ENCODE results near the gene CPNE8. TPM values are rescaled to one million over a fixed set of nuclear protein-coding genes. Genes with fewer than 3 reads are reported as not detected.

CPNE8 gene
- total RNA-seq, 4 donors from 2014 or later = 12.1 to 38.3 (median 13.4) TPM

DNA sequence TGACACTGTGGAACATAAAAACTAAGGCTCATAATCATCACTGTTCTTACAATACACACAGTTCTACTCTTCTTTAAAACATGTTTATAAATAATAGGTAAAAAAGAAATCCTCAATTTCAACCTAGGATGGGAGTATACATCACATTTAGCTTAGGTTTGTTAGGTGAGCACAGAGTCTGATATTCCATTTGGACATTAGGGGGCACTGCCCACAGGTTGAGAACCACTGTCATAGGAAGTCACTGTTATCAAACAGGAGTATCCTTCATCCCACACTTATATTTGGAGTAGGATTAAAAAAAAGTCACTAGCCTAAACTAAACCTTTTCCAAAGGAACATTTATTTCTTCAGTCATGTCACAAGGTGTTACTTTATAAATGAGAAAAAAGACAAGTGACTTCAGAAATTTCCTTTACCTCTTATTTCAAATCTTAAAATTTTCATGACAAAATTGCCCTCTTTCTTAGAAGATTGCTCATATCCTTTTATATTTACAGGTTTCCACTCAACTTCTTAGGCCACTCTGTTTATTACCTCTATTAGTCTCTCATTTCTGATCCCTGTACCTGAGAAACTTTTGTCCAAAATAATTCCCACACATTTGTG lies 240.6 kb downstream of the CPNE8 start:
- H3K36me3 ChIP-seq = peaks cover 11% of the 10 kb centered on the region
- H3K27me3 ChIP-seq = no peaks in the 10 kb centered on the region
- DNase-seq (ENCODE audit: low spot score in 2 of 2) = no peak
- no peaks in the 10 kb centered on the region for H3K4me1 ChIP-seq
- no peak overlapping the region for H3K27ac ChIP-seq
- H3K4me3 ChIP-seq = no peak overlapping the region
- TF ChIP-seq EP300 (IDR thresholded peaks at IDR 0.05) (no peak), CTCF (IDR thresholded peaks at IDR 0.05) (peak in 1 of 2 donors; percentile 26)
- H3K9me3 ChIP-seq = peaks cover 5% of the 10 kb centered on the region

DNA sequence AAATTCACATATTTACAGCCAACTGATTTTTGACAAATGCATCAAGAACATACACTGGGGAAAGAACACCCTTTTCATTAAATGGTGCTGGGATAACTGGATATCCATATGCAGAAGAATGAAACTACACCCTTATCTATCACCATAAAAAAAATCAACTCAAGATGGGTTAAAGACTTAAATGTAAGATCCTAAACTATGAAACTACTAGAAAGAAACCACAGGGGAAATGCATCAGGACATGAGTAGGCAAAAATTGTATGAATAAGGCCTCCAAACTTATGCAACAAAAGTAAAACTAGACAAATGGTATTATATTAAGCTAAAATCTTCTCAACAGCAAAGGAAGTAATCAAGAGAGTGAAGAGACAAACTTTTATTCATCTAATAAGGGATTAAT lies 242.6 kb downstream of the CPNE8 start:
- Histone ChIP-seq H3K36me3 (peaks cover 10% of the 10 kb centered on the region), H3K27ac (no peak overlapping the region), H3K4me1 (no peaks in the 10 kb centered on the region), H3K27me3 (no peaks in the 10 kb centered on the region), H3K9me3 (peaks cover 5% of the 10 kb centered on the region), H3K4me3 (no peak overlapping the region)
- DNase-seq (ENCODE audit: low spot score in 2 of 2) = no peak
- TF ChIP-seq CTCF (IDR thresholded peaks at IDR 0.05) = no peak
- TF ChIP-seq POLR2AphosphoS5 (IDR thresholded peaks at IDR 0.05) = no peak
- no peak for TF ChIP-seq EP300 (IDR thresholded peaks at IDR 0.05)
- no peak for TF ChIP-seq POLR2A (IDR thresholded peaks at IDR 0.05)

GRCh38 chr12:38653650-38654049 lies 251.7 kb downstream of the CPNE8 start:
- H3K27me3 ChIP-seq = no peaks in the 10 kb centered on the region
- no peak overlapping the region for H3K4me3 ChIP-seq
- H3K36me3 ChIP-seq = no peaks in the 10 kb centered on the region
- TF ChIP-seq POLR2A (IDR thresholded peaks at IDR 0.05) = no peak
- no peak for TF ChIP-seq CTCF (IDR thresholded peaks at IDR 0.05)
- no peak for TF ChIP-seq POLR2AphosphoS5 (IDR thresholded peaks at IDR 0.05)
- TF ChIP-seq EP300 (IDR thresholded peaks at IDR 0.05) = no peak
- no peak overlapping the region for H3K27ac ChIP-seq
- H3K4me1 ChIP-seq = no peaks in the 10 kb centered on the region
- WGBS = 67% methylated on average over 2 of the region's 2 CpGs
- no peak for DNase-seq (ENCODE audit: low spot score in 2 of 2)
- H3K9me3 ChIP-seq = no peaks in the 10 kb centered on the region

GRCh38 chr12:38648813-38649212 lies 256.6 kb downstream of the CPNE8 start:
- DNase-seq (ENCODE audit: low spot score in 2 of 2) = no peak
- H3K36me3 ChIP-seq = no peaks in the 10 kb centered on the region
- H3K27me3 ChIP-seq = no peaks in the 10 kb centered on the region
- 92% methylated on average over 1 of the region's 1 CpG for WGBS
- no peak for TF ChIP-seq POLR2AphosphoS5 (IDR thresholded peaks at IDR 0.05)
- no peak for TF ChIP-seq EP300 (IDR thresholded peaks at IDR 0.05)
- H3K27ac ChIP-seq = no peak overlapping the region
- H3K9me3 ChIP-seq = no peaks in the 10 kb centered on the region
- no peak overlapping the region for H3K4me3 ChIP-seq
- no peaks in the 10 kb centered on the region for H3K4me1 ChIP-seq

DNA sequence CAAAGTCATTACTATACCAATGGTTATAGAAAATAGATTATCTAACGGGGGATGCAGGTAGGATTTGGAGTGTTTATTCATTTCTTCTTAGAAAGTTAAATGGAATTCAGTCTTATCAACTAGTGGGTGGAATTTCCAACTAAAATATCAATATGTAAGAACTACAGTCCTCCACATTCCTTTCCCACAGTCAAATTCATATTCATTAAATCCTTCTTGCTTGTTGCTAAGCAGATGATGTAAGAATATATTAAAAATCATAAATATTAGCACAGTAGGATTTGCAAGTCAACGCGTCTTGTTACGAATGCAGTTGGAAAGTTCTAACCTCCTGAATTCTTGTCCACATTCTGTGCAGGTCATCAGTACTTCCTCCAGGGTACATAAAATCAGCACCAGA lies 259.2 kb downstream of the CPNE8 start:
- DNase-seq (ENCODE audit: low spot score in 2 of 2) = no peak
- WGBS = 88% methylated on average over 4 of the region's 4 CpGs

More for the DNA sequence above, 259.2 kb downstream of the CPNE8 start:
- Histone ChIP-seq H3K27me3 (no peaks in the 10 kb centered on the region), H3K4me1 (no peaks in the 10 kb centered on the region), H3K4me3 (no peak overlapping the region), H3K9me3 (no peaks in the 10 kb centered on the region), H3K27ac (no peak overlapping the region), H3K36me3 (no peaks in the 10 kb centered on the region)
- TF ChIP-seq POLR2AphosphoS5 (IDR thresholded peaks at IDR 0.05) (no peak), CTCF (IDR thresholded peaks at IDR 0.05) (no peak), POLR2A (IDR thresholded peaks at IDR 0.05) (no peak), EP300 (IDR thresholded peaks at IDR 0.05) (no peak)
